HepG2 (cell line): ENCODE data around the gene PODN. TPM values are rescaled to one million over a fixed set of nuclear protein-coding genes. Genes with fewer than 3 reads are reported as not detected.

Experiments
- BORCS8-MEF2B ChIP-seq: sonication (generic); formaldehyde crosslinking; IDR thresholded peaks from 2 replicates; pipeline ENCODE4 v1.8.0; 2022; ENCODE audit warnings: mild to moderate bottlenecking, missing genetic modification reagents
- BRD4 ChIP-seq: sonication (generic); formaldehyde crosslinking; IDR thresholded peaks from 2 replicates; pipeline ENCODE4 v1.4.0; 2020; ENCODE audit warnings: missing genetic modification reagents
- ELF3 ChIP-seq: IDR thresholded peaks from 2 replicates; pipeline ENCODE4 v1.6.1; 2016; ENCODE audit warnings: missing genetic modification reagents, missing compliant biosample characterization
- FOXP4 ChIP-seq: sonication (generic); formaldehyde crosslinking; IDR thresholded peaks from 2 replicates; pipeline ENCODE4 v1.4.0; 2020; ENCODE audit warnings: missing genetic modification reagents
- GFI1 ChIP-seq: sonication (generic); formaldehyde crosslinking; IDR thresholded peaks from 2 replicates; pipeline ENCODE4 v1.5.0; 2020; ENCODE audit warnings: missing genetic modification reagents, mild to moderate bottlenecking, borderline replicate concordance
- IRF2 ChIP-seq: IDR thresholded peaks from 2 replicates; pipeline ENCODE4 v1.6.1; 2018; ENCODE audit warnings: missing genetic modification reagents, missing compliant biosample characterization
- JUND ChIP-seq: sonication (generic); formaldehyde crosslinking; IDR thresholded peaks from 2 replicates; pipeline ENCODE4 v1.8.0; 2022; ENCODE audit warnings: mild to moderate bottlenecking, missing genetic modification reagents
- KDM6A ChIP-seq: IDR thresholded peaks from 2 replicates; pipeline ENCODE4 v1.6.1; 2016; ENCODE audit warnings: low read depth
- MED8 ChIP-seq: sonication (generic); formaldehyde crosslinking; IDR thresholded peaks from 2 replicates; pipeline ENCODE4 v1.8.1; 2023; ENCODE audit warnings: mild to moderate bottlenecking, missing genetic modification reagents; ENCODE audit not compliant: insufficient replicate concordance
- MTF2 ChIP-seq: sonication (generic); formaldehyde crosslinking; IDR thresholded peaks from 2 replicates; pipeline ENCODE4 v1.5.0; 2020; ENCODE audit warnings: missing genetic modification reagents, borderline replicate concordance
- NKX3-1 ChIP-seq: sonication (generic); formaldehyde crosslinking; IDR thresholded peaks from 2 replicates; pipeline ENCODE4 v1.5.0; 2020; ENCODE audit warnings: missing genetic modification reagents
- RARA ChIP-seq: IDR thresholded peaks from 2 replicates; pipeline ENCODE4 v1.6.1; 2016; ENCODE audit warnings: missing genetic modification reagents, missing compliant biosample characterization
- RARG ChIP-seq: sonication (generic); formaldehyde crosslinking; IDR thresholded peaks from 2 replicates; pipeline ENCODE4 v1.4.0; 2020; ENCODE audit warnings: low read depth, mild to moderate bottlenecking, missing genetic modification reagents
- RCOR2 ChIP-seq: IDR thresholded peaks from 2 replicates; pipeline ENCODE4 v1.6.1; 2016; ENCODE audit warnings: missing biosample characterization, missing genetic modification reagents
- SIX1 ChIP-seq: sonication (generic); formaldehyde crosslinking; IDR thresholded peaks from 2 replicates; pipeline ENCODE4 v1.4.0; 2020; ENCODE audit warnings: missing genetic modification reagents, borderline replicate concordance
- SOX13 ChIP-seq, 3 experiments: fragments of 450-650 bp in 1 of 3; sonication (generic) in 1 of 3; formaldehyde crosslinking in 1 of 3; IDR thresholded peaks in 2 of 3; conservative IDR thresholded peaks in 1 of 3; 2 replicates each; pipeline versions ENCODE4 v1.5.0 to v1.6.1; 2016 to 2020; ENCODE audit warnings: antibody characterized with exemption in 1 of 3, mild to moderate bottlenecking in 1 of 3, missing compliant biosample characterization in 1 of 3, missing genetic modification reagents in 1 of 3, moderate library complexity in 1 of 3
- ZIK1 ChIP-seq: sonication (generic); formaldehyde crosslinking; IDR thresholded peaks from 2 replicates; pipeline ENCODE4 v1.5.0; 2020; ENCODE audit warnings: mild to moderate bottlenecking, low read depth, missing genetic modification reagents, borderline replicate concordance
- ZMYM3 ChIP-seq: sonication (generic); formaldehyde crosslinking; IDR thresholded peaks from 2 replicates; pipeline ENCODE4 v1.5.1; 2020; ENCODE audit warnings: mild to moderate bottlenecking, missing genetic modification reagents
- ZNF292 ChIP-seq: sonication (generic); formaldehyde crosslinking; IDR thresholded peaks from 2 replicates; pipeline ENCODE4 v1.8.1; 2022; ENCODE audit warnings: mild to moderate bottlenecking, low read depth, missing genetic modification reagents, borderline replicate concordance
- ZNF496 ChIP-seq: sonication (generic); formaldehyde crosslinking; IDR thresholded peaks from 2 replicates; pipeline ENCODE4 v1.8.1; 2023; ENCODE audit warnings: mild to moderate bottlenecking, moderate library complexity, missing genetic modification reagents; ENCODE audit not compliant: insufficient replicate concordance
- ZNF546 ChIP-seq: sonication (generic); formaldehyde crosslinking; conservative IDR thresholded peaks from 2 replicates; pipeline ENCODE4 v1.8.1; 2023; ENCODE audit warnings: mild to moderate bottlenecking, missing genetic modification reagents
- ZNF616 ChIP-seq: sonication (generic); formaldehyde crosslinking; IDR thresholded peaks from 2 replicates; pipeline ENCODE4 v1.5.0; 2020; ENCODE audit warnings: low read depth, mild to moderate bottlenecking, missing genetic modification reagents
- polyA plus RNA-seq, 8 experiments: library from polyadenylated mRNA; depleted of rRNA in 3 of 8; stranded (reverse) in 7 of 8; unstranded in 1 of 8; fragments of >200 nt; fragmentation: Illumina TruSeq in 4 of 8; extraction: Trizol in 4 of 8; gene quantifications; 2 replicates each; pipeline versions ENCODE4 v1.2.1 to v1.2.3, GENCODE V29; 2011 to 2016; ENCODE audit warnings: low read depth in 4 of 8, missing spikeins in 1 of 8, mixed read lengths in 1 of 8; ENCODE audit not compliant: insufficient read depth in 1 of 8
- total RNA-seq, 5 experiments: library from RNA; depleted of rRNA; stranded (reverse); fragments of >200 nt; fragmentation: Illumina TruSeq; extraction: Trizol; gene quantifications; 2 replicates each; pipeline ENCODE4 v1.2.3, GENCODE V29; 2016; ENCODE audit warnings: low read depth in 1 of 5
- TF ChIP-seq, protein P1 (sequence below): IDR thresholded peaks from 2 replicates; pipeline ENCODE4 v1.6.1; 2016; ENCODE audit warnings: low read depth, borderline replicate concordance
- TF ChIP-seq, protein P2 (sequence below): sonication (generic); formaldehyde crosslinking; IDR thresholded peaks from 2 replicates; pipeline ENCODE4 v1.4.0; 2020; ENCODE audit warnings: mild to moderate bottlenecking, missing genetic modification reagents
- TF ChIP-seq, protein P3 (sequence below): sonication (generic); formaldehyde crosslinking; IDR thresholded peaks from 2 replicates; pipeline ENCODE4 v1.5.0; 2020; ENCODE audit warnings: mild to moderate bottlenecking, missing genetic modification reagents, moderate library complexity

The PODN gene
- total and polyA plus RNA-seq, 2 of the 13 experiments (the other 11 are each of a cell fraction or from before 2014, with no cell fraction given): 0.13 TPM; not detected in 1

GRCh38 chr1:53115403-53116306 is 53.6 kb downstream of the PODN start (continued):
- TF ChIP-seq, protein P1, sequence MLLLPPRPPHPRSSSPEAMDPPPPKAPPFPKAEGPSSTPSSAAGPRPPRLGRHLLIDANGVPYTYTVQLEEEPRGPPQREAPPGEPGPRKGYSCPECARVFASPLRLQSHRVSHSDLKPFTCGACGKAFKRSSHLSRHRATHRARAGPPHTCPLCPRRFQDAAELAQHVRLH (CRISPR knock-in tag): no peak
- TF ChIP-seq ZNF616 (CRISPR knock-in tag): no peak
- TF ChIP-seq JUND (CRISPR knock-in tag): no peak
- TF ChIP-seq SOX13 (IDR thresholded peaks at IDR 0.05): peak; percentile 40; the same call in 1 of the 2 replicates
- peak in 1 of 2 experiments; percentile 61; a peak in 1 of 4 replicates for TF ChIP-seq SOX13 (CRISPR knock-in tag; conservative IDR thresholded peaks at IDR 0.05 in 1 of 2, IDR thresholded peaks at IDR 0.05 in 1 of 2)
- peak; percentile 36; the same call in 1 of the 2 replicates for TF ChIP-seq FOXP4 (CRISPR knock-in tag)
- TF ChIP-seq RARG (CRISPR knock-in tag): no peak
- TF ChIP-seq RARA: peak; percentile 46; the same call in 1 of the 2 replicates
- TF ChIP-seq ZNF496 (CRISPR knock-in tag): no peak
- TF ChIP-seq RCOR2: 0 out of 2 replicates have a peak, but pooled peaks have one; percentile 9
- TF ChIP-seq, protein P2, sequence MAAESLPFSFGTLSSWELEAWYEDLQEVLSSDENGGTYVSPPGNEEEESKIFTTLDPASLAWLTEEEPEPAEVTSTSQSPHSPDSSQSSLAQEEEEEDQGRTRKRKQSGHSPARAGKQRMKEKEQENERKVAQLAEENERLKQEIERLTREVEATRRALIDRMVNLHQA: no peak
- no peak for TF ChIP-seq NKX3-1 (CRISPR knock-in tag)
- no peak for TF ChIP-seq ZNF546 (CRISPR knock-in tag)
- no peak for TF ChIP-seq SIX1 (CRISPR knock-in tag)
- no peak for TF ChIP-seq ZIK1 (CRISPR knock-in tag)
- TF ChIP-seq ELF3: peak; percentile 50; the same call in 1 of the 2 replicates
- TF ChIP-seq GFI1: peak; percentile 65
- TF ChIP-seq KDM6A (CRISPR knock-in tag): no peak
- no peak for TF ChIP-seq BRD4 (CRISPR knock-in tag)
- TF ChIP-seq ZMYM3: 0 out of 2 replicates have a peak, but pooled peaks have one; percentile 46
- TF ChIP-seq IRF2: no peak
- peak; percentile 33; the same call in 1 of the 2 replicates for TF ChIP-seq ZNF292 (CRISPR knock-in tag)
- no peak for TF ChIP-seq BORCS8-MEF2B (CRISPR knock-in tag)
- TF ChIP-seq, protein P3, sequence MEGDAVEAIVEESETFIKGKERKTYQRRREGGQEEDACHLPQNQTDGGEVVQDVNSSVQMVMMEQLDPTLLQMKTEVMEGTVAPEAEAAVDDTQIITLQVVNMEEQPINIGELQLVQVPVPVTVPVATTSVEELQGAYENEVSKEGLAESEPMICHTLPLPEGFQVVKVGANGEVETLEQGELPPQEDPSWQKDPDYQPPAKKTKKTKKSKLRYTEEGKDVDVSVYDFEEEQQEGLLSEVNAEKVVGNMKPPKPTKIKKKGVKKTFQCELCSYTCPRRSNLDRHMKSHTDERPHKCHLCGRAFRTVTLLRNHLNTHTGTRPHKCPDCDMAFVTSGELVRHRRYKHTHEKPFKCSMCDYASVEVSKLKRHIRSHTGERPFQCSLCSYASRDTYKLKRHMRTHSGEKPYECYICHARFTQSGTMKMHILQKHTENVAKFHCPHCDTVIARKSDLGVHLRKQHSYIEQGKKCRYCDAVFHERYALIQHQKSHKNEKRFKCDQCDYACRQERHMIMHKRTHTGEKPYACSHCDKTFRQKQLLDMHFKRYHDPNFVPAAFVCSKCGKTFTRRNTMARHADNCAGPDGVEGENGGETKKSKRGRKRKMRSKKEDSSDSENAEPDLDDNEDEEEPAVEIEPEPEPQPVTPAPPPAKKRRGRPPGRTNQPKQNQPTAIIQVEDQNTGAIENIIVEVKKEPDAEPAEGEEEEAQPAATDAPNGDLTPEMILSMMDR (CRISPR knock-in tag): peak; percentile 26
- no peak for TF ChIP-seq MTF2
- no peak for TF ChIP-seq MED8 (CRISPR knock-in tag)
